GM12864 (cell line): ENCODE data around the gene GRXCR2.
A peak's percentile ranks its signal among the peaks of the same experiment; 100 is the strongest.
"Not testable (repeated sequence)": the region's sequence is repeated elsewhere in the genome, so short reads cannot be mapped to it uniquely, and the experiment has no call there.

Source experiments
- DNase-seq: peaks from one replicate; pipeline ENCODE4 v3.0.0-alpha.2; 2011; ENCODE audit warnings: low read depth
- H3K4me3 ChIP-seq: 2 replicates; pipeline ENCODE4 v1.5.1; 2011; ENCODE audit warnings: mild to moderate bottlenecking, low read depth, low read length, control low read depth
- CTCF ChIP-seq: IDR thresholded peaks from 2 replicates; pipeline ENCODE4 v1.5.1; 2011; ENCODE audit warnings: low read depth, mild to moderate bottlenecking, moderate library complexity, low read length, control low read depth, inconsistent platforms; ENCODE audit errors: missing control alignments

Gene GRXCR2

GRCh38 chr5:145904743-145905142 lies 31.9 kb upstream of the GRXCR2 start:
- no peak for DNase-seq
- TF ChIP-seq CTCF: no peak
- H3K4me3 ChIP-seq: no peak overlapping the region

GRCh38 chr5:145903867-145904266 lies 31.1 kb upstream of the GRXCR2 start:
- TF ChIP-seq CTCF: no peak
- DNase-seq: no peak
- H3K4me3 ChIP-seq: no peak overlapping the region

- DNase-seq: no peak
- TF ChIP-seq CTCF: peak; percentile 54
- no peak overlapping the region for H3K4me3 ChIP-seq
Observed at GRCh38 chr5:145903113-145903512, 30.3 kb upstream of the GRXCR2 start.

- H3K4me3 ChIP-seq: no peak overlapping the region
- DNase-seq: no peak
- no peak for TF ChIP-seq CTCF
Observed at GRCh38 chr5:145902421-145902820, 29.6 kb upstream of the GRXCR2 start.

GRCh38 chr5:145898171-145898570 lies 25.4 kb upstream of the GRXCR2 start:
- H3K4me3 ChIP-seq: no peak overlapping the region
- TF ChIP-seq CTCF: no peak
- DNase-seq: no peak

- H3K4me3 ChIP-seq, DNase-seq: not testable (repeated sequence)
Observed at GRCh38 chr5:145891378-145891777, 18.6 kb upstream of the GRXCR2 start.

- TF ChIP-seq CTCF: no peak
- no peak for DNase-seq
- H3K4me3 ChIP-seq: no peak overlapping the region
Observed at GRCh38 chr5:145889611-145890010, 16.8 kb upstream of the GRXCR2 start.
